IMR-90 (cell line): ENCODE results near the gene HAAO. TPM values are rescaled to one million over a fixed set of nuclear protein-coding genes. Genes with fewer than 3 reads are reported as not detected.

ENCODE experiments used
- ATAC-seq: fragments of 200-7000 bp; cut with Tn5 transposase; 2 replicates; pipeline ENCODE4 v1.9.1; 2020; ENCODE audit warnings: low read depth, mild to moderate bottlenecking, moderate library complexity
- BruUV-seq: library from RNA; stranded (reverse); fragments of 400-500 nt; replicated peaks from 2 replicates; lab custom pipeline; 2021; lab: Mats Ljungman, UMichigan
- CTCF ChIA-PET: fragments of 300-600 bp; formaldehyde crosslinking; extraction: SDS; loops from one replicate; lab custom pipeline; 2021; ENCODE audit warnings: antibody characterized with exemption; lab: Yijun Ruan, JAX
- POLR2A ChIA-PET: fragments of 300-600 bp; sonication (Branson Sonifier 250); formaldehyde crosslinking; loops from one replicate; lab custom pipeline; 2022; ENCODE audit warnings: antibody characterized with exemption; ENCODE audit not compliant: unreplicated experiment; lab: Charles Lee
- DNase-seq: peaks from one replicate; pipeline ENCODE4 v3.0.0; 2013
- H2AFZ ChIP-seq: replicated peaks from 2 replicates; pipeline ENCODE3; 2013; ENCODE audit warnings: low read length, mild to moderate bottlenecking; ENCODE audit not compliant: poor library complexity
- H2AK5ac ChIP-seq: 2 replicates; pipeline ENCODE4 v1.6.1; 2013; ENCODE audit warnings: low read depth, low read length, inconsistent platforms
- H2AK9ac ChIP-seq: replicated peaks from 2 replicates; pipeline ENCODE3; 2013; ENCODE audit warnings: mild to moderate bottlenecking, low read depth, low read length, moderate library complexity; ENCODE audit not compliant: poor library complexity
- H2BK120ac ChIP-seq: 2 replicates; pipeline ENCODE4 v1.6.1; 2013; ENCODE audit warnings: low read depth, low read length, inconsistent platforms
- H2BK15ac ChIP-seq: 3 replicates; pipeline ENCODE4 v1.6.1; 2013; ENCODE audit warnings: low read depth, low read length, inconsistent platforms
- H2BK20ac ChIP-seq: 2 replicates; pipeline ENCODE4 v1.6.1; 2013; ENCODE audit warnings: low read depth, mild to moderate bottlenecking, inconsistent platforms, low read length, moderate library complexity
- H2BK5ac ChIP-seq: 2 replicates; pipeline ENCODE4 v1.6.1; 2013; ENCODE audit warnings: mild to moderate bottlenecking, low read depth, low read length, inconsistent platforms; ENCODE audit not compliant: poor library complexity, severe bottlenecking
- H3K14ac ChIP-seq: replicated peaks from 2 replicates; pipeline ENCODE4 v1.6.1; 2013; ENCODE audit warnings: low read depth, low read length, inconsistent platforms
- H3K18ac ChIP-seq: 2 replicates; pipeline ENCODE4 v1.6.1; 2013; ENCODE audit warnings: low read depth, low read length, control low read depth
- H3K23ac ChIP-seq: 2 replicates; pipeline ENCODE4 v1.6.1; 2013; ENCODE audit warnings: low read depth, low read length, inconsistent platforms
- H3K27ac ChIP-seq: 2 replicates; pipeline ENCODE4 v1.5.1; 2013; ENCODE audit warnings: mild to moderate bottlenecking, control low read depth, low read length; ENCODE audit not compliant: insufficient read depth
- H3K27me3 ChIP-seq: 2 replicates; pipeline ENCODE4 v1.6.1; 2013; ENCODE audit warnings: low read length; ENCODE audit not compliant: control insufficient read depth, insufficient read depth
- H3K36me3 ChIP-seq: 2 replicates; pipeline ENCODE4 v1.6.1; 2013; ENCODE audit warnings: low read length, mixed read lengths; ENCODE audit not compliant: control insufficient read depth, insufficient read depth
- H3K4ac ChIP-seq: 2 replicates; pipeline ENCODE4 v1.6.1; 2013; ENCODE audit warnings: low read depth, low read length, inconsistent platforms
- H3K4me1 ChIP-seq: 2 replicates; pipeline ENCODE4 v1.6.1; 2013; ENCODE audit warnings: low read length, mixed read lengths; ENCODE audit not compliant: control insufficient read depth, insufficient read depth
- H3K4me2 ChIP-seq: 2 replicates; pipeline ENCODE4 v1.6.1; 2013; ENCODE audit warnings: low read depth, mild to moderate bottlenecking, control low read depth, low read length, moderate library complexity
- H3K4me3 ChIP-seq: 2 replicates; pipeline ENCODE4 v1.5.1; 2013; ENCODE audit warnings: low read depth, mild to moderate bottlenecking, control low read depth, low read length, moderate library complexity; ENCODE audit not compliant: insufficient read depth
- H3K56ac ChIP-seq: 2 replicates; pipeline ENCODE4 v1.6.1; 2013; ENCODE audit warnings: low read length, inconsistent platforms; ENCODE audit not compliant: insufficient read depth; ENCODE audit errors: extremely low read depth
- H3K79me1 ChIP-seq, 2 experiments: 2 replicates each; pipeline ENCODE4 v1.6.1; 2013; ENCODE audit warnings: low read length in 2 of 2, inconsistent platforms in 1 of 2, low read depth in 1 of 2
- H3K9ac ChIP-seq: 2 replicates; pipeline ENCODE4 v1.6.1; 2013; ENCODE audit warnings: low read depth, low read length, control low read depth
- H3K9me1 ChIP-seq: 2 replicates; pipeline ENCODE4 v1.6.1; 2013; ENCODE audit warnings: low read length, inconsistent platforms; ENCODE audit not compliant: insufficient read depth
- H3K9me3 ChIP-seq: 2 replicates; pipeline ENCODE4 v1.6.1; 2013; ENCODE audit warnings: low read length; ENCODE audit not compliant: control insufficient read depth, insufficient read depth
- H4K20me1 ChIP-seq: 2 replicates; pipeline ENCODE4 v1.6.1; 2013; ENCODE audit warnings: low read length, inconsistent platforms; ENCODE audit not compliant: insufficient read depth
- H4K5ac ChIP-seq: 2 replicates; pipeline ENCODE4 v1.6.1; 2013; ENCODE audit warnings: mild to moderate bottlenecking, low read depth, low read length, control low read depth
- H4K8ac ChIP-seq, 2 experiments: 2 replicates each; pipeline ENCODE4 v1.6.1; 2013; ENCODE audit warnings: low read depth in 2 of 2, low read length in 2 of 2, control low read depth in 1 of 2, inconsistent platforms in 1 of 2
- H4K91ac ChIP-seq: 2 replicates; pipeline ENCODE4 v1.6.1; 2013; ENCODE audit warnings: low read depth, low read length, inconsistent platforms; ENCODE audit not compliant: insufficient read depth
- BHLHE40 ChIP-seq: fragments of 150-350 bp; IDR thresholded peaks from 2 replicates; pipeline ENCODE4 v1.6.1; 2016; ENCODE audit warnings: mild to moderate bottlenecking, low read depth, low read length
- CEBPB ChIP-seq: IDR thresholded peaks from 2 replicates; pipeline ENCODE4 v1.6.1; 2012; ENCODE audit warnings: low read depth, low read length, improper control_type of control experiment
- CHD1 ChIP-seq: IDR thresholded peaks from 2 replicates; pipeline ENCODE4 v1.6.1; 2012; ENCODE audit warnings: low read depth, low read length, improper control_type of control experiment
- FOS ChIP-seq: fragments of 150-350 bp; IDR thresholded peaks from 2 replicates; pipeline ENCODE4 v1.6.1; 2016; ENCODE audit warnings: low read depth, low read length
- MAFK ChIP-seq: IDR thresholded peaks from 2 replicates; pipeline ENCODE4 v1.6.1; 2012; ENCODE audit warnings: low read depth, low read length, improper control_type of control experiment
- MAZ ChIP-seq: IDR thresholded peaks from 2 replicates; pipeline ENCODE4 v1.6.1; 2012; ENCODE audit warnings: low read depth, mild to moderate bottlenecking, low read length, improper control_type of control experiment, moderate library complexity, borderline replicate concordance
- MXI1 ChIP-seq: IDR thresholded peaks from 2 replicates; pipeline ENCODE4 v1.6.1; 2012; ENCODE audit warnings: low read depth, mild to moderate bottlenecking, low read length, moderate library complexity, borderline replicate concordance
- NFE2L2 ChIP-seq: fragments of 150-350 bp; IDR thresholded peaks from 2 replicates; pipeline ENCODE4 v1.6.1; 2016; ENCODE audit warnings: low read depth, mild to moderate bottlenecking, low read length
- POLR2A ChIP-seq: IDR thresholded peaks from 2 replicates; pipeline ENCODE4 v1.6.1; 2012; ENCODE audit warnings: mild to moderate bottlenecking, low read depth, low read length
- RAD21 ChIP-seq: IDR thresholded peaks from 2 replicates; pipeline ENCODE4 v1.6.1; 2012; ENCODE audit warnings: low read length, improper control_type of control experiment
- RCOR1 ChIP-seq: IDR thresholded peaks from 2 replicates; pipeline ENCODE4 v1.6.1; 2012; ENCODE audit warnings: mild to moderate bottlenecking, low read length, improper control_type of control experiment; ENCODE audit not compliant: insufficient replicate concordance
- RFX5 ChIP-seq: IDR thresholded peaks from 2 replicates; pipeline ENCODE4 v1.8.0; 2012; ENCODE audit warnings: low read depth, mild to moderate bottlenecking, low read length, moderate library complexity
- SMC3 ChIP-seq: fragments of 150-350 bp; IDR thresholded peaks from 2 replicates; pipeline ENCODE4 v1.6.1; 2016; ENCODE audit warnings: low read depth, mild to moderate bottlenecking, antibody characterized with exemption, low read length, moderate library complexity
- WGBS, 2 experiments: methylation state at CpG; one replicate each; pipeline versions ENCODE4 v1.1.5 to v1.1.7; 2013; ENCODE audit warnings: missing lambda C conversion rate in 2 of 2; ENCODE audit not compliant: insufficient read length in 1 of 2; ENCODE audit errors: extremely low coverage in 2 of 2; 5-methylcytosine and 5-hydroxymethylcytosine counted together
- dilution Hi-C: fragments of 300-500 bp; cut with HindIII; formaldehyde crosslinking; loops from one replicate; pipeline ENCODE4 v1.14.3; 2018; ENCODE audit warnings: low sequenced_read_pairs; ENCODE audit not compliant: unreplicated experiment
- in situ Hi-C: fragments of 300-500 bp; cut with MboI; formaldehyde crosslinking; loops from 3 replicates; pipeline ENCODE4 v1.14.3; 2019; ENCODE audit warnings: low sequenced_read_pairs, inconsistent platforms, mixed read lengths
- intact Hi-C: fragments of 100-400 bp; cut with micrococcal nuclease; formaldehyde crosslinking; loops from 2 replicates; pipeline ENCODE4 v1.10.0; 2022
- polyA plus RNA-seq, 3 experiments: library from polyadenylated mRNA; depleted of rRNA; stranded (reverse); fragments of >200 nt; gene quantifications; 2 replicates each; pipeline ENCODE4 v1.2.3, GENCODE V29; 2012; ENCODE audit warnings: low replicate concordance in 1 of 3
- total RNA-seq: library from RNA; depleted of rRNA; stranded (reverse); fragments of >200 nt; gene quantifications from 2 replicates; pipeline ENCODE4 v1.2.3, GENCODE V29; 2012
- TF ChIP-seq, protein P1 (sequence below): conservative IDR thresholded peaks from 2 replicates; pipeline ENCODE4 v1.5.1; 2012; ENCODE audit warnings: mild to moderate bottlenecking, low read depth, low read length, improper control_type of control experiment
- TF ChIP-seq, protein P2 (sequence below): fragments of 150-350 bp; IDR thresholded peaks from 2 replicates; pipeline ENCODE4 v1.6.1; 2017; ENCODE audit warnings: mild to moderate bottlenecking, antibody characterized with exemption, low read length, low read depth

The HAAO gene
- total and polyA plus RNA-seq, 2 of the 4 experiments (the other 2 are of a cell fraction) = 0.05 to 0.18 TPM

- Histone ChIP-seq H3K9me3 (no peaks in the 10 kb centered on the region), H2BK5ac (no peak overlapping the region), H3K79me1 (no peaks in the 10 kb centered on the region), H3K14ac (no peak overlapping the region), H3K56ac (no peak overlapping the region), H3K27ac (no peak overlapping the region), H3K4ac (no peak overlapping the region), H2BK20ac (no peak overlapping the region), H2BK15ac (no peak overlapping the region), H2AK9ac (no peak overlapping the region), H3K23ac (no peak overlapping the region), H2AK5ac (no peak overlapping the region), H2BK120ac (no peak overlapping the region), H3K27me3 (no peaks in the 10 kb centered on the region), H3K36me3 (no peaks in the 10 kb centered on the region), H4K91ac (no peak overlapping the region), H2AFZ (no peak overlapping the region), H3K9me1 (no peaks in the 10 kb centered on the region), H3K4me2 (no peak overlapping the region), H4K8ac (no peak overlapping the region), H4K5ac (no peak overlapping the region), H4K20me1 (no peaks in the 10 kb centered on the region), H3K4me3 (no peak overlapping the region), H3K4me1 (no peaks in the 10 kb centered on the region), H3K18ac (no peak overlapping the region), H3K9ac (no peak overlapping the region)
- ATAC-seq = peak; percentile 21; the same call in 1 of the 2 replicates
- 63% methylated on average over 7 of the region's 14 CpGs; no CpG with 5 or more reads in 1 of the 2 experiments for WGBS, 2 experiments
- TF ChIP-seq SMC3 = no peak
- TF ChIP-seq MAFK = no peak
- TF ChIP-seq RFX5 = no peak
- TF ChIP-seq MXI1 = no peak
- TF ChIP-seq, protein P1, sequence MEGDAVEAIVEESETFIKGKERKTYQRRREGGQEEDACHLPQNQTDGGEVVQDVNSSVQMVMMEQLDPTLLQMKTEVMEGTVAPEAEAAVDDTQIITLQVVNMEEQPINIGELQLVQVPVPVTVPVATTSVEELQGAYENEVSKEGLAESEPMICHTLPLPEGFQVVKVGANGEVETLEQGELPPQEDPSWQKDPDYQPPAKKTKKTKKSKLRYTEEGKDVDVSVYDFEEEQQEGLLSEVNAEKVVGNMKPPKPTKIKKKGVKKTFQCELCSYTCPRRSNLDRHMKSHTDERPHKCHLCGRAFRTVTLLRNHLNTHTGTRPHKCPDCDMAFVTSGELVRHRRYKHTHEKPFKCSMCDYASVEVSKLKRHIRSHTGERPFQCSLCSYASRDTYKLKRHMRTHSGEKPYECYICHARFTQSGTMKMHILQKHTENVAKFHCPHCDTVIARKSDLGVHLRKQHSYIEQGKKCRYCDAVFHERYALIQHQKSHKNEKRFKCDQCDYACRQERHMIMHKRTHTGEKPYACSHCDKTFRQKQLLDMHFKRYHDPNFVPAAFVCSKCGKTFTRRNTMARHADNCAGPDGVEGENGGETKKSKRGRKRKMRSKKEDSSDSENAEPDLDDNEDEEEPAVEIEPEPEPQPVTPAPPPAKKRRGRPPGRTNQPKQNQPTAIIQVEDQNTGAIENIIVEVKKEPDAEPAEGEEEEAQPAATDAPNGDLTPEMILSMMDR = no peak
- TF ChIP-seq NFE2L2 = no peak
- TF ChIP-seq FOS = no peak
- no peak for TF ChIP-seq MAZ
- TF ChIP-seq, protein P2, sequence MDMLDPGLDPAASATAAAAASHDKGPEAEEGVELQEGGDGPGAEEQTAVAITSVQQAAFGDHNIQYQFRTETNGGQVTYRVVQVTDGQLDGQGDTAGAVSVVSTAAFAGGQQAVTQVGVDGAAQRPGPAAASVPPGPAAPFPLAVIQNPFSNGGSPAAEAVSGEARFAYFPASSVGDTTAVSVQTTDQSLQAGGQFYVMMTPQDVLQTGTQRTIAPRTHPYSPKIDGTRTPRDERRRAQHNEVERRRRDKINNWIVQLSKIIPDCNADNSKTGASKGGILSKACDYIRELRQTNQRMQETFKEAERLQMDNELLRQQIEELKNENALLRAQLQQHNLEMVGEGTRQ = no peak
- no peak for TF ChIP-seq BHLHE40
- no peak for TF ChIP-seq RAD21
- no peak for TF ChIP-seq RCOR1
- no peak for TF ChIP-seq CHD1
- TF ChIP-seq POLR2A = no peak
- no peak for TF ChIP-seq CEBPB
- DNase-seq = no peak
- ChIA-PET CTCF (no interaction called here), POLR2A (no interaction called here)
- BruUV-seq = no TSS peak
- intact Hi-C loops (no loop called here), dilution Hi-C loops (no loop called here), in situ Hi-C loops (no loop called here)
These were observed 24.3 kb downstream of the HAAO start for GRCh38 chr2:42767899-42768705.
